GM13977 (cell line): ENCODE measurements around the gene MTHFD2L.

Source experiments
- DNase-seq: peaks from one replicate; pipeline ENCODE4 v3.0.0; 2012; ENCODE audit warnings: low spot score
- CTCF ChIP-seq: IDR thresholded peaks from 2 replicates; pipeline ENCODE4 v1.5.1; 2012; ENCODE audit warnings: mild to moderate bottlenecking, control low read depth; ENCODE audit not compliant: insufficient read depth; ENCODE audit errors: extremely low read depth, missing control alignments
- in situ Hi-C: fragments of 300-500 bp; cut with MboI; formaldehyde crosslinking; loops from one replicate; pipeline ENCODE4 v1.12.0; 2022; ENCODE audit warnings: low sequenced_read_pairs, low pct_unique_long_range_greater_than_20kb, mixed read lengths, inconsistent platforms; ENCODE audit not compliant: unreplicated experiment

MTHFD2L gene

DNA sequence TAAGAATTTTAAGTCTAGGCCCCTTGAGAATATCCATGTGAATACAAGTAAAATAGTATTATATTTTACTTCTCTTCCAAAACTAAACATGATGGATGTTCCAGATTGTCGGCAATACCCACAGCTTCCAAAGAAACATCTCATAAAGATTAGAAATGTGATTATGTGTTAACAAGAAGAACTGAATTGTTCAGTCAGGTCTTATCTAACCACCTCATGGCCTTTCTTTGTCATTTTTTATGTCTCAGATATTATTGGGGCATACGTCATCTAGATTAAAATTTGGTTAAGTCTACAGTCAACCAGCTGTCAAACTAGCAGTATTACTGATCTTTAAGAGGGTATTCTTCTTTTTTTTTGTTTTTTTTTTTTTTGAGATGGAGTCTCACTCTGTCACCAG is 160.4 kb downstream of the MTHFD2L start:
- no peak for TF ChIP-seq CTCF
- in situ Hi-C loops = loop anchor here (10.0 kb wide), 1 partner anchor 123 kb away; no protein-coding TSS in a partner anchor

DNA sequence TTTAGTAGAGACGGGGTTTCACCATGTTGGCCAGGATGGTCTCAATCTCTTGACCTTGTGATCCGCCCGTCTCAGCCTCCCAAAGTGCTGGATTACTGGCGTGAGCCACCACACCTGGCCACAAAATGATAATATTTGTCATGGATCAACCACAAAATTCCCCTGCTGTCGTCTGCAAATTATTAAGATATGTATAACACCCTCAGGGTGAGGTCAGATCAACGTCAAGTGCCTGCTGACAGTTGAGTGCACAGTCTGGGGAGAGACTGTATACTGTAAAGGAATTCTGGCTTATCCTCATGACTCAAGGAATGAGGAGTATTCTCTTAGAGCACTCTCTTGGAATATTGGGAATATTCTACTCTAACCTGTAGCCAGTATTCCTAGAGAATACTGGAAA is 161.6 kb downstream of the MTHFD2L start:
- TF ChIP-seq CTCF = no peak
- DNase-seq = no peak
- in situ Hi-C loops = loop anchor here (10.0 kb wide), 1 partner anchor 125 kb away; no protein-coding TSS in a partner anchor

More for the DNA sequence above, 160.4 kb downstream of the MTHFD2L start:
- no peak for DNase-seq

GRCh38 chr4:74320559-74321118 is 162.7 kb downstream of the MTHFD2L start:
- in situ Hi-C loops = no loop called here
- peak; percentile 42 for DNase-seq
- TF ChIP-seq CTCF = peak; percentile 52

- in situ Hi-C loops = no loop called here
- TF ChIP-seq CTCF = no peak
- DNase-seq = no peak
These were observed 164.4 kb downstream of the MTHFD2L start for GRCh38 chr4:74322301-74322700.

DNA sequence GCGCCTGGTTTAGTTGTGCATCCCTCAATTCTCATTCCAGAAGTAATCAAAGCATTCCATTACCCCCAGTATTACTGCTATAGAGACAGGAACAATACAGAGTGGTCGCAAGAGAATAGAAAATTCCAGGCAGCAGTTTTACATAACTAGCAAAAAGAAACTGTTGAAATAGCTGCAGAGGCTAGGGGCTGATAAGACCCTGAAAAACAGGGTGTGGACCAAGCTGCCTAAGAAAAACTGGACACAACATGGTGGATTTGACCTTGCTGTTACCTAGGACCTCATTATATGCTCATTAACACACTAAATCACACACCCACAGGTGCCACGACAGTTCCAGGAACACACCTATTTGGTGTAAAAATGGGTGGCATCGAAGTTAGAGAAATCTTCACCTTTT is 165.7 kb downstream of the MTHFD2L start:
- DNase-seq = no peak
- in situ Hi-C loops = no loop called here
- TF ChIP-seq CTCF = no peak

GRCh38 chr4:74324262-74324661 is 166.3 kb downstream of the MTHFD2L start:
- in situ Hi-C loops = no loop called here
- no peak for TF ChIP-seq CTCF
- no peak for DNase-seq

GRCh38 chr4:74325886-74326285 is 168.0 kb downstream of the MTHFD2L start:
- in situ Hi-C loops = no loop called here
- DNase-seq = no peak
- no peak for TF ChIP-seq CTCF
